Mucosa of stomach (tissue), 1 donor: Measurements from ENCODE around the gene SYT7.

ENCODE experiments used
- H3K27me3 ChIP-seq: one replicate; pipeline ENCODE4 v1.7.0; 2013; ENCODE audit warnings: mild to moderate bottlenecking, low read length; ENCODE audit not compliant: control insufficient read depth, insufficient read depth
- H3K36me3 ChIP-seq: one replicate; pipeline ENCODE4 v1.7.0; 2013; ENCODE audit warnings: low read length; ENCODE audit not compliant: control insufficient read depth, insufficient read depth
- H3K4me1 ChIP-seq: one replicate; pipeline ENCODE4 v1.7.0; 2013; ENCODE audit warnings: mild to moderate bottlenecking, low read length; ENCODE audit not compliant: control insufficient read depth, insufficient read depth
- H3K4me3 ChIP-seq: one replicate; pipeline ENCODE4 v1.7.0; 2013; ENCODE audit warnings: low read length
- H3K9ac ChIP-seq: one replicate; pipeline ENCODE4 v1.7.0; 2013; ENCODE audit warnings: mild to moderate bottlenecking, low read length, moderate library complexity
- H3K9me3 ChIP-seq: one replicate; pipeline ENCODE4 v1.7.0; 2013; ENCODE audit warnings: mild to moderate bottlenecking, low read length, moderate library complexity; ENCODE audit not compliant: control insufficient read depth
- donor health status: Pancreatic carcinoma.

Gene SYT7

GRCh38 chr11:61536676-61537270, 44.1 kb downstream of the SYT7 start:
- no peak overlapping the region for H3K4me3 ChIP-seq
- no peaks in the 10 kb centered on the region for H3K36me3 ChIP-seq
- H3K27me3 ChIP-seq, result peaks cover 3% of the 10 kb centered on the region
- H3K9me3 ChIP-seq, result no peaks in the 10 kb centered on the region
- no peak overlapping the region for H3K9ac ChIP-seq
- peaks cover 44% of the 10 kb centered on the region for H3K4me1 ChIP-seq

GRCh38 chr11:61535998-61536675, 44.7 kb downstream of the SYT7 start:
- Histone ChIP-seq H3K4me1 (peaks cover 49% of the 10 kb centered on the region), H3K9ac (peak overlapping the region; percentile 8), H3K27me3 (peaks cover 3% of the 10 kb centered on the region), H3K36me3 (no peaks in the 10 kb centered on the region), H3K4me3 (no peak overlapping the region), H3K9me3 (no peaks in the 10 kb centered on the region)

- H3K4me3 ChIP-seq, result no peak overlapping the region
- peak overlapping the region; percentile 23 for H3K9ac ChIP-seq
- H3K27me3 ChIP-seq, result peaks cover 6% of the 10 kb centered on the region
- H3K4me1 ChIP-seq, result peaks cover 53% of the 10 kb centered on the region
- no peaks in the 10 kb centered on the region for H3K9me3 ChIP-seq
- H3K36me3 ChIP-seq, result no peaks in the 10 kb centered on the region
These were observed 45.7 kb downstream of the SYT7 start for GRCh38 chr11:61534933-61535839.

GRCh38 chr11:61534025-61534932, 46.6 kb downstream of the SYT7 start:
- peaks cover 53% of the 10 kb centered on the region for H3K4me1 ChIP-seq
- H3K36me3 ChIP-seq, result no peaks in the 10 kb centered on the region
- H3K27me3 ChIP-seq, result peaks cover 6% of the 10 kb centered on the region
- H3K9ac ChIP-seq, result peak overlapping the region; percentile 23
- H3K9me3 ChIP-seq, result no peaks in the 10 kb centered on the region
- H3K4me3 ChIP-seq, result no peak overlapping the region

GRCh38 chr11:61533401-61533800, 47.5 kb downstream of the SYT7 start:
- no peaks in the 10 kb centered on the region for H3K9me3 ChIP-seq
- H3K9ac ChIP-seq, result no peak overlapping the region
- H3K27me3 ChIP-seq, result peaks cover 6% of the 10 kb centered on the region
- H3K4me3 ChIP-seq, result no peak overlapping the region
- H3K36me3 ChIP-seq, result no peaks in the 10 kb centered on the region
- peaks cover 53% of the 10 kb centered on the region for H3K4me1 ChIP-seq

- Histone ChIP-seq H3K4me3 (no peak overlapping the region), H3K36me3 (no peaks in the 10 kb centered on the region), H3K9ac (no peak overlapping the region), H3K4me1 (peaks cover 50% of the 10 kb centered on the region), H3K9me3 (no peaks in the 10 kb centered on the region), H3K27me3 (peaks cover 6% of the 10 kb centered on the region)
These were observed 47.9 kb downstream of the SYT7 start for GRCh38 chr11:61533039-61533375.

- Histone ChIP-seq H3K9me3 (no peaks in the 10 kb centered on the region), H3K9ac (no peak overlapping the region), H3K4me1 (peaks cover 48% of the 10 kb centered on the region), H3K36me3 (no peaks in the 10 kb centered on the region), H3K4me3 (no peak overlapping the region), H3K27me3 (peaks cover 9% of the 10 kb centered on the region)
These were observed 48.5 kb downstream of the SYT7 start for GRCh38 chr11:61532134-61533038.

GRCh38 chr11:61531044-61531443, 49.8 kb downstream of the SYT7 start:
- Histone ChIP-seq H3K4me1 (peaks cover 54% of the 10 kb centered on the region), H3K27me3 (peaks cover 21% of the 10 kb centered on the region), H3K9ac (no peak overlapping the region), H3K36me3 (no peaks in the 10 kb centered on the region), H3K4me3 (no peak overlapping the region), H3K9me3 (no peaks in the 10 kb centered on the region)

GRCh38 chr11:61529537-61530225, 51.2 kb downstream of the SYT7 start:
- Histone ChIP-seq H3K4me1 (peaks cover 44% of the 10 kb centered on the region), H3K36me3 (no peaks in the 10 kb centered on the region), H3K4me3 (no peak overlapping the region), H3K9ac (no peak overlapping the region), H3K9me3 (no peaks in the 10 kb centered on the region), H3K27me3 (peaks cover 23% of the 10 kb centered on the region)

GRCh38 chr11:61528114-61528513, 52.8 kb downstream of the SYT7 start:
- no peak overlapping the region for H3K9ac ChIP-seq

More at GRCh38 chr11:61528114-61528513, 52.8 kb downstream of the SYT7 start:
- Histone ChIP-seq H3K4me1 (peaks cover 29% of the 10 kb centered on the region), H3K9me3 (no peaks in the 10 kb centered on the region), H3K4me3 (no peak overlapping the region), H3K27me3 (peaks cover 26% of the 10 kb centered on the region), H3K36me3 (no peaks in the 10 kb centered on the region)
